A549 treated with Hydrocortisone at 1 μM for 4 hours (cell line): ENCODE data around the gene SGSH. TPM values are rescaled to one million over a fixed set of nuclear protein-coding genes. Genes with fewer than 3 reads are reported as not detected.

ENCODE experiments used
- total RNA-seq: library from RNA; stranded (reverse); fragments of 200-300 nt; extraction: Qiagen RNA extraction; gene quantifications from 5 replicates; pipeline ENCODE4 v1.2.3, GENCODE V29; 2022

The SGSH gene
- 20.1 to 25.4 TPM (median 23.5 TPM) in 5 replicates for total RNA-seq

DNA sequence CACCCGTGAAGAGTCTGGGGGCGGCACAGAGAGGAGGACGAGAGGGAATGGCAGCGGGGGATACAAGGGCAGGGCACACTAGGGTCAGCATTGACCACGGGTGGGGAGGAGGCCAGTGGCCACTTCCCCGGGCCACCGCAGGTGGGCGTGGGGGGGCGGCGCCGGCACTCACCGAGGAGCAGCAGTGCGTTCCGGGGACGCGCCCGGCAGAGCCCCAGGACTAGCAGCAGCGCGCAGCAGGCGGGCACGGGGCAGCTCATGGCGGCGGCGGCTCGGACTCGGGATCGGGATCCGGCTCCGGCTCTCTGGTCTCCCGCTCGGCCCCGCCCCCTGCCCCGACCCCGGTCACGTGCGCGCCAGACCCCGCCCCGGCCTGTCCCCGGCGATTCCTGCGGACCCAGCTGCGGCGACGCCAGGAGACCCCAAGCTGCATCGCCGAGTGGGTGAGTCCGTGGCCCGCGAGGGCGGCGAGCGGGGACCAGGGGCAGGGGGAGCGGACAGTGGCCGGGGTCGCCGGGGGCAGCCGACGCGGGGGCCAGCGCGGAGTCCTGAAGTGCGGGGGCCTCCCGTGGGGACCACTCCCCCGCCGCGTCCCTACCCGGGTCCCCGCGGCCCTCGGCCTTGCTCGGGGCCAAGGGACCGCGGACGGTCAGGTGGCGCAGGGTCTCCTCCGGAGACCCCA, at the start of gene SGSH, which contains the start of gene SLC26A11:
SGSH (minus strand) TSS at position 280 of the 682 bp plus-strand sequence; CDS start at position 260, 20 bp downstream.
SLC26A11 (plus strand) TSS at position 374 of the 682 bp plus-strand sequence. CDS start 1,134 bp downstream, outside the sequence.

DNA sequence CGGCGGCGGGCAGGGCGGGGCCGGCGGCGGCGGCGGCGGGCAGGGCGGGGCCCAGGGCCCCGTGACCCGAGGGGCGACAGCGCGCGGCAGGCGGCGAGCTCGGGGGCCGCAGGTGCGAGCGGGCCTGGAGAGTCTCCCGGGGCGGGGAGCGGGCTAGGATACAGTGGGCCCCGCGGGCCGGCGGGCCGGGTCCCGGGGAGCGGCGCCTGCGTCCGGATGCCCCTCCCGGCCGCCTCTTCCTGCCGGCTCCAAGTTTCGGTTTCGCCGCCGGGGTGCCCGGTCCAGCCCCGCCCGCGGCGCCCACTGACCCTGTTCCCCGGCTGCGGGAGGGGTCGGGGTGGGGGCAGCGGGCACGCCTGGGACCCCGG, 40.6 kb upstream of the SGSH start, which contains the start of gene RNF213:
RNF213 (plus strand) TSS at position 62 of the 368 bp plus-strand sequence. CDS start 2,830 bp downstream, outside the sequence.

DNA sequence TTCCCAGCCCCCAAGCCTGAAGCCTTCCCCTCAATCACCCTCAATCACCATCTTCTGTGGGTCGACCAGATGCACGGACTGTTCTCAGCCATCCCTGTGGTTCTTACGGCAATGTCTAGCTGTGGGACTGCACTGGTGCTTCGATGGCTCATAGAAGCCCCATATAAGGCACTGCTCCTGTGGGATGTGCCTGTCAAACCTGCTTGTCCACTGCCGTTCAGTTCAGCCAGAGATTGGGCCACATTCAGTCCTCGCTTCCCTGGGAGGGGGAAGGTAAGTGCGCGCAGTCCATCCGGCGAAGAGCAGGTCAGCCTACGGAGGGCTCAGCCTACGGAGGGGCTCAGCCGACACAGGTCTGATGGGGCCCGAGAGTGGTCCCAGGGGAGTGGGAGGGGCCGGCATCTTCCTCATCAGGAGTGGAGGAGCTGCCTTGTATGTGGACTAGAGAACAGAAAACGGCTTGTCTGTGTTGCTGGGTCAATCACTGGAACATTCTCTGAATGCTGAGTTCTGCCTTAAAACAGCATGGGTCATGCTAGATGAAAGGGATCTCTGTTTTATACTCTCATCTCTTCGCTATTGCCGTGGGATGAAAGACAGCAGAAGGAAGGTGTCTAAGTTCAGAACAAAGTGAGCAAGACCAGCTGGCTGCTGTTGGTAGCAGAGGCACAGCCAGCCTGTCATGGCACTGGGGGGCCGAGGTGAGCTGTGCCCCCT, 50.2 kb downstream of the SGSH start, which contains the start of gene CARD14:
CARD14 (plus strand) TSS at position 247 of the 717 bp plus-strand sequence. CDS start 11,409 bp downstream, outside the sequence.

Other genes with a start within 250 kb of the SGSH start
- gene TBC1D16, start 184.5 kb downstream of the SGSH start, total RNA-seq: 8.3 to 14.2 TPM (median 13.0 TPM) in 5 replicates
- gene CCDC40, start 183.7 kb downstream of the SGSH start, total RNA-seq: 5.6 to 7.9 TPM (median 6.9 TPM) in 5 replicates
- gene GAA, start 118.8 kb downstream of the SGSH start, total RNA-seq: 51.6 to 59.2 TPM (median 57.0 TPM) in 5 replicates
- gene EIF4A3, start 73.2 kb downstream of the SGSH start, total RNA-seq: 196 to 220 TPM (median 213 TPM) in 5 replicates
- 0.25 to 0.62 TPM (median 0.28 TPM) in 5 replicates for gene CARD14, start 50.3 kb downstream of the SGSH start, total RNA-seq
- gene SLC26A11, start 94 bp upstream of the SGSH start, total RNA-seq: 12.7 to 17.3 TPM (median 15.1 TPM) in 5 replicates
- gene RNF213, start 40.5 kb upstream of the SGSH start, total RNA-seq: 55.2 to 70.1 TPM (median 59.7 TPM) in 5 replicates
- gene ENDOV, start 194.8 kb upstream of the SGSH start, total RNA-seq: 41.8 to 56.4 TPM (median 50.2 TPM) in 5 replicates